NCI-H446 (cell line): ENCODE measurements around the gene RPS10.
"Not testable (repeated sequence)": the region's sequence is repeated elsewhere in the genome, so short reads cannot be mapped to it uniquely, and the experiment has no call there.

Experiments used
- DNase-seq, 2 experiments: peaks; one replicate each; lab custom pipeline; 2025; lab: John Stamatoyannopoulos, UW

RPS10 gene

DNA sequence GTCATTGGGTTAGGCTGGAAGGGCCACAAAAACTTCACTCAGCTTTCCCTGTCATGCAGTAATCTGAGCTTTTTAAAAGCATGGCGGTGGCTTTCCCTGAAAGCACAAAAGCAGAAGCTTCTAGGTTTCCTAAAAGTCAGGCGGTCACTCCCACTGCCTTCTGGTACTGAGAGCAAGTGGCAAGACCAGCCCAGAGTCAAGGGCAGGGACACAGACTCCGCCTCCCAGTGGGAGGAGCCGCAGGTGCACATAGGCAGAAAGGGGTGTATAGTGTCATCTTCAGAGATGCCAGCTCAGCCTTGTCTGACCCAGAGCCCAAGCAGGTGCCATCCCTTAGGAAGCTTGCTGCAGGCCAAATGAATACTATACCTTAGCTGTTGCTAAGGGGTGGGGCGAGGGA, 22.0 kb upstream of the RPS10 start:
- DNase-seq: peak in 1 of 2 experiments; percentile 71

DNA sequence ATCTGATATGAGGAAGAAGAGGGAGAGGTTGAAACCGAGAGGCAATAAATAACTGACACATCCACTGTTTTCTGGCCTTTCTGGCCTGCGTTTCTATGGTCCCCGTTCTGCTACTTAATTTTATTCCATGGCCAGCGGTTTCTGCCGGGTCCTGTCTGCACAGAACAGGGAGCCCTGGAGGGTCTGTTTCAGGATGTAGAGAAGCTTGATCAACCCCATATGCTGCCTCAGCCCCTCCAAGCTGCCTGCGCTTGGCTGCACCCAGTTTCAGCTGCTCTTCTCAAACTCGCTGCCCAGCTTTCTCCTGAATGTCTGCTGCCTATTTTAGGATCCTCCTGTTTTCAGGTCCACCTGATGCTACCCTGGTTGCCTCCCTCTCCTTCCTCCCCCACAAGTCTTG, 21.5 kb upstream of the RPS10 start:
- DNase-seq: peak in 1 of 2 experiments; percentile 27

DNA sequence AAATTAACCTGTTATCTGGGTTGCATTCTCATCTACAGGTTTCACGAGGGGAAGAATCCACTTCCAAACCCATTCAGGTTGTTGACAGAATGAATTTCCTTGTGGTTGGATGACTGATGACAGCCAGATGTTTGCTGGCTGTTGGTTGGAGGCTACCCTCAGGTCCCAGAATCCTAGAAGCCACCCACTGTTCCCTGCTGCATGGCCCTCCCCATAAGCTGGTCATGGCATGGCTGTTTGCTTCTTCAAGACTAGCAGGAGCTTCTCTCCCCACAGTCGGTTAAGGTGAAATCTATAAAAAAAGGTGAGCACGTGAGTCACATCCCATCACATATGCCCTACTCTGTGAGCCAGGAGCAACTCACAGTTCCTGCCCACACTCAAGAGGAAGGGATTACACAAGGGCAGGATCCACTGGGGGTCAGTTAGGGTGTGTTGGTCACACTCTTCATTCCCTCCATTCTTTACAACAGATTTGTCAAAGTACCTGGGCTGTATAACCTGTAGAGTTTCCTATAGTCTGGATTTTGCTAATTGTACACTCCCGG, 19.5 kb upstream of the RPS10 start:
- DNase-seq: no peak

GRCh38 chr6:34441526-34441925, 15.7 kb upstream of the RPS10 start:
- DNase-seq: no peak

GRCh38 chr6:34439442-34439841, 13.6 kb upstream of the RPS10 start:
- DNase-seq: no peak

DNA sequence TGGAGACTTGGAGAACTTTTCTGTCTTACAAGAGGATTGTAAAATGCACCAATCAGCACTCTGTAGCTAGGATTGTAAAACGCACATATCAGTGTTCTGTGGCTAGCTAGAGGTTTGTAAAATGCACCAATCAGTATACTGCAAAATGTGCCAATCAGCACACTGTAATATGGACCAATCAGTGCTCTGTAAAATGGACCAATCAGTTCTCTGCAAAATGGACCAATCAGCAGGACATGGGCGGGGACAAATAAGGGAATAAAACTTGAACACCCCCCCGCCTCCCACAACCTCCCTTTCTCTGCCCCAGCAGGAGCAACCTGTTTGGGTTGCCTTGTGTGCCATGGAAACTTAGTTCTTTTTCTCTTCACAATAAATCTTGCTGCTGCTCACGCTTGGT, 12.8 kb upstream of the RPS10 start:
- DNase-seq: no peak

DNA sequence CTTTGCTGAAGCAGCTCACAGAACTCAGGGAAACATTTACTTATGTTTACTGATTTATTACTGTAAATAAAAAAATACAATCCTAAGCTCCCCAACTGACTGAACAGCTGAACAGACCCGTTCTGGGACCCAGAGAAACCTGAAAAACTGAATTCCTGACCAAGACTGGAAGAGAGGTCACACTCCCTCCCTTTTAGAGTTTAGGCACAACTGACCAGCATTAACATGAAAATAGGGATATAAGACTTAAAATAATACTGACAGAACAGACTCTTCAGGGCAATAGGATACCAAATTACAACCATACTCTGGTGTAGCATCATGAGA, 11.7 kb upstream of the RPS10 start:
- DNase-seq: no peak

- DNase-seq: no peak
Measured at GRCh38 chr6:34436803-34437643, 11.2 kb upstream of the RPS10 start.

- DNase-seq: no peak
Measured at GRCh38 chr6:34435916-34436315, 10.0 kb upstream of the RPS10 start.

DNA sequence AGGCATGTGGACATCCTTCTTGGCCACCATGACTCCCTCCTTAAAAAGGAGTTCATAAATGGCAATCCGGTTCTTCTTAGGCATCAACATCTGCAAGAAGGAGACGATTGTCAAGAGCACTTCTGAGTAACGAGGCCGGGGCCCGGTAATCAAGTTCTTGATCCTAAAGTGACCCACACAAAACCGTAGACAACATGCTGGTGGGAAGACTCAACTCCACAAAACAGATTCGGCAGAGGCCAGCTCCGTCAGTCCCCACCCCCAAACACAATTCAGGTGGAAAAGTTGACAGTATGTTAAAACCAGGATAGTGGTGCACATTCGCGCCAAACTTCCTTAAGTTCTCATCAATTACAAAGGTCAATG, 754 bp downstream of the RPS10 start:
- DNase-seq: no peak

DNA sequence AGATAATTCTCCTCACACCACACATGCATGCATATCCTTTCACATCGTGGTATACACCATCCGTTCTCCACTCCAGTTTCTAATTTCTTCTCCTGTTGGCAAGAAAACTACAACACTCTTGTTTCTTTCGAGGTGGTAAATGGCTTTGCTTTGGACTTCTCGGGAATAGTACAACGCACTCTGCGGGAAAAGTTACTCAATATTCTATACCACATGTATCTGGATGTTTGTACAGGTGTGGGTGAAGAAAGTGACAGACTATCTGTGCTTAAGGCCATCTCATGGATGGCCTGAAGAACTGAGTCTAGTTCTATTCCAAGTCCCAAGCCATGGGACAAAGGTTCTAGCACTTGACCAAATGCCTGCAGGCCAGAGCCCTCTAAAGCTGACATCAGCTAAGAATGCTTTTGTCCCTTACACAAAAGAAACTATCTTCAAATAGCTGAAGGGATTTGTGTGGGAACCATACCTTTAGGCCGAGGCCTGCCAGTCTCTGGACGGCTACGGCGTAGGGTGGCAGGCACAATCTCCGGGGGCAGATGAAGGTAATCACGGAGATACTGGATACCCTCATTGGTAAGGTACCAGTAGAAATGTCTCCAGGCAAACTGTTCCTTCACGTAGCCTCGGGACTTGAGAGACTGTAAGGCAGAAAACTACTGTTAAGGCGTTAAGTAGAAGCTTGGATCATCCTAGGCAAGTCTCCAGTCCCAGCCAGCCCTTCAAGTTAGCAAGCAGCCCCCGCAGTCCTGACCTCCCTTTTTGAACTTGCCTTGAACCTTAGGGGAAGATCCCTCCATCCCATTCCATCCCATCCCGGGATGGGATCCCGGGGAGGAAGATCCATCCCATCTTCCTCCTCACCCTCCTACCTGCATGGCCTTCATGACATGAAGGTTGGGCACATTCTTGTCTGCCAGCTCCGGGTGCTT, 1.4 kb downstream of the RPS10 start:
- DNase-seq: no peak

DNA sequence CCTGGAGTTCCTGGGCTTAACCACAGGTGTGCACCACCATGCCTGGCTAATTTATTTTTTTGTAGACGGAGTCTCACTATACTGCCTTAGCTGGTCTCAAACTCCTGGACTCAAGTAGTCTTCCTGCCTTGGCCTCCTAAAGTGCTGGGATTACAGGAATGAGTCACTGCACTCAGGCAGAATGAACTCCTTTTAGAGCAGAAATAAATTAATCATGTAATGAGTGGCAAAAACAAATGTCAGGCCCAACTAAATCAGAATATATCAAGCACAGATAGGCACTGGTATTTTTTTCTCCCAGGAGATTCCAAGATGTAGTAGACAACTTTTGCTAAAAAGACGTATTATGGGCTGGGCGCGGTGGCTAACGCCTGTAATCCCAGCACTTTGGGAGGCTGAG, 2.6 kb downstream of the RPS10 start:
- DNase-seq: no peak

DNA sequence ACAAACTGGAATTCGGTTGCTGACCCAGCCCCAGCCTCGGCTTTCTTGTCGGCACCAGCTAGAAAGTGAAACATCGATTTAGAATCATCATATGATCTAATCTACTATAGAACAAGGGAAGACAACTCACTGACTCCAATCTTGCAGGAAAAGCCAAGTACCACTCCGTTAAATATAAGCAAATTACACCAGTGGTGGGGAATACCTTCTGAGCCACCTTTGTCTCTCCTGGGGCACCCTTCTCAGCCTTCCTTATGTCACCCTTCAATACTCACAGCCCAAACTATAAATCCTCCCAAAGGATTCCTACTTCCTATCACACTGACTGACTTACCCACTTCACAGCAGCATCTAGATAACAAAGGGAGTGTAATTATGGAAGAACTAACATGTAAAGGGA, 7.5 kb downstream of the RPS10 start:
- DNase-seq: no peak

DNA sequence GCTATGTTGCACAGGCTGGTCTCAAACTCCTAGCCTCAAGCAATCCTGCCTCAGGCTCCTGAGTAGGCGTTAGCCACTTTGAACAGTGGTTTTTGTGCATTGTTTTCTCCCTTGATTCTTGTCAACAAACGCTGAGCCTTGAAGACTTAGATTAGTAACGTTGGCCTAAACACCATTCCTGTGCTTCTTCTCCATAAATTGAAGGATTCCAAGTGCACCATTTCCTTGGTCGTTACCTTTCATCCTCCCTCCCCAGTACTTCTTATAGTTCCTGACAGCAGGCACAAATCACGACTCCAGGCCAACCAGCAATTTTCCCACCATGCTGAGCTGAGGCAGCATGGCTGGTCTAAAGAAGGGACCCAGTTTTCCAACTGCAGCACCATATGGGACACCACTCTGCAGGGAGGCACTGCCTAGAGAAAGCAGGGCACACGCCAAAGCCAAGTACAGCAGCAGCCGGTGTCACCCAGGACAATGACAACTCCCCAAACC, 8.9 kb downstream of the RPS10 start:
- no peak for DNase-seq

DNA sequence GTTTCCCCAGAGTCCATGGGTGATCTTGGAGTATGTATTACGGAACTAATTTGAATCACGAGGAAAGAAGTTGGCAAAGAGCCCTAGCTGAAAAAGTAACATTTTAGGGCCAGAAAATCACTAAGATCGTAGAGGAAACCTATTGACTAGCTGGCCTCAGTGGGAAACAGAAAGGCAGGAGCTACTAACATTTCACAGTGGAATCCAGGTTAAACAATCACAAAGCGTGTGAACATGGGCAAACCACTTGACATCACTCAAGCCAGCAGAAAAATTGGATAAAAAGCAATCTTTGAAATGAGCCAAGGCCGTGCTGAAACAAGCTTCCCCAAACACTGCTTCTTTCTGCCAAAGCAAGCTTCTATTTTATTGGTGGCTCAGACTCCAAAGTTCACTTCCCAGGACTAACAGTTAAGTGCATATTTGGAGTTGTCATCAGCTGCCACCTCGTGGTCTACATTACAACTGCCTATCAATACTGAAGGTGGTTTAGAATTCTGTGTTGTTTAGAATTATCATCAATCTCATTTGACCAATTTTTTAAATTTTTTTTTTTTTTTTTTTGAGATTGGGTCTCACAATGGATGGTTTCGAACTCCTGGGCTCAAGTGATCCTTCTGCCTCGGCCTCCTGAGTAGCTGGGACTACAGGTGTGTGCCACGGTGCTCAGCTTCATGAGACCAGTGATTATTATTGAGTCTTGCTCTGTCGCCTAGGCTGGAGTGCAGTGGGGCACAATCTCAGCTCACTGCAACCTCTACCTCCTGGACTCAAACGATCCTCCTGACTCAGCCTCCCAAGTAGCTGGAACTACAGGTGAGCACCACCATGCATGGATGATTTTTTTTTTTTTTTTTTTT, 10.6 kb downstream of the RPS10 start:
- DNase-seq: peak; percentile 84 to 86

GRCh38 chr6:34412643-34413214, 13.1 kb downstream of the RPS10 start:
- no peak for DNase-seq

- no peak for DNase-seq
Measured at GRCh38 chr6:34412016-34412415, 13.9 kb downstream of the RPS10 start.

DNA sequence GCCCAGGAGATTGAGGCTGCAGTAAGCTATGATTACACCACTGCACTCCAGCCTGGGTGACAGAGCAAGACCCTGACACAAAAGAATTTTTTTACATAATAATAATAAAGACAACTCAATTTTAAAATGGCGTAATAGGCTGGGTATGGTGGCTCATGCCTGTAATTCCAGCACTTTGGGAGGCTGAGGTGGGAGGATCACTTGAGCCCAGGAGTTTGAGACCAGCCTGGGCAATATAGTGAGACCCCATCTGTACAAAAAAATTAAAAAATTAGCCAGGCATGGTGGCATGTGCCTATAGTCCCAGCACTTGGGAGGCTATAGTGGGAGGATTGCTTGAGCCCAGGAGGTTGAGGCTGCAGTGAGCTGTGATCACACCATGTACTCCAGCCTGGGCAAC, 18.0 kb downstream of the RPS10 start:
- DNase-seq: not testable (repeated sequence)

DNA sequence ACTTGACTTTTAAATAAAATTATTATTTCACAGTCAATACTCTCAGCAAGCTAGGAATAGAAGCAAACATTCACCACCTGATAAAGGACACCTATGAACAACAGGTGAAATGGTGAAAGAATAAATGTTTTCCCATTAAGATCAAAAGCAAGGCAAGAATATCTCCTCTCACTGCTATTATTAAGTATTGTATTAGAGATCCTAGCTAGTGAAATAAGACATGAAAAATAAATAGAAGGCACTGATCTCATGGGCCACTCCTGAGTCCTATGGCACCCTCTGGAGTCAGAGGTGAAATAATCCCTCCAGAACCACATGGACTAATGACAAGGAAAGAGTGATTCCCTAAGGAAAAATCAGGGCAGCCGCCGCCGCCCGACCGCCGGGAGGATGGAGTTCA, 29.4 kb downstream of the RPS10 start:
- no peak for DNase-seq

DNA sequence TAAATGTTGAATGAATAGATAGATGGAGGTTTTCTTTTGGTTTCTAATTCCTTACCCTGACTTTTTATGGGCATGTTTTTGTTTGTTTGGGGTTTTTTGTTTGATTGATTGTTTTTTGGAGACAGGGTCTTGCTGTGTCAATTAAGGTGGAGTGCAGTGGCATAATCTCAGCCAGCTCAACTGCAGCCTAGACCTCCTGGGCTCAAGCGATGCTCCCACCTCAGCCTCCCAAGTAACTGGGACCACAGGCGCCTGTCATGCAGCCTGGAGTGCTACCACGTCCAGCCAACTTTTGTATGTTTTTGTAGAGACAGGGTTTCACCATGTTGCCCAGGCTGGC, 31.9 kb downstream of the RPS10 start:
- no peak for DNase-seq

DNA sequence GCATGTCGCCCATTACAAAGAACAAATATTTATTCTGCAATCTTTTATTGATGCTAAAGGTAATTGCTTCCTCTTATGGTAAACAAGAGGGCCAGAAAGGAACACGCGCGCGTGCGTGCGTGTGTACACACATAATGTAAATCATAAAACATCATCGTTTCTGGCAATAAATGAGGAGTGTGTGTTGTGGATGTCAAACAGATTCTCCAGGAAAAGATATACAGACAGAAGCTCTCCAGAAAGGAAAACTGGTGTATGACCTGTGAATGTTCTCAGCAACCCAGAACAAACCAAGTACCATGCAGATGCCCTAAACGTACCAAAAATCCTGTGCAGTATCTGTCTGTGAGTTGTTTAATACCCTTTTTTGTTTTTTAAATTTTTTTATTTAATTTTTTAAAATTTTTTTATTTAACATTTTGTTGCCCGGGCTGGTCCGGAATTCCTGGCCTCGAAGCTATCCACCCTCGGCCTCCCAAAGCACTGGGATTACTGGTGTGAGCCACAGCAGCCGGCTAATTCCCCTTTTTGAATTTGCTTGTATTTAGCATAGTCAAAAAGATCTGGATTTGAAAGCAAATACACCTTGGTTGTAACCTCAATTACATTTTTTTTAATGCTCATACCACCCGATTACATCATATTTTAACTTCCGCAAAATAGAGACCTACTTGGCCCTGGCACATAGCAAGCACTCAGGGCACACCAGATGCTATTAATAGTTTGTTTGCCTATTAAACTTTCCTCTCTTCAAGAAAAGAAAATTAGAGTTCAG, 32.5 kb downstream of the RPS10 start:
- no peak for DNase-seq
